Endothelial cell of umbilical vein (primary cell): ENCODE data around the gene OR52K1. TPM values are rescaled to one million over a fixed set of nuclear protein-coding genes. Genes with fewer than 3 reads are reported as not detected.

ENCODE experiments used
- BruUV-seq: library from RNA; stranded (reverse); fragments of 400-500 nt; replicated peaks from 2 replicates; lab custom pipeline; 2021; lab: Mats Ljungman, UMichigan
- CTCF ChIA-PET: fragments of 300-600, 350-600 bp; sonication (Branson Sonifier 250); formaldehyde crosslinking; loops from one replicate; lab custom pipeline; 2021; ENCODE audit warnings: antibody characterized with exemption, inconsistent platforms; lab: Charles Lee
- POLR2A ChIA-PET: fragments of 300-600, 350-600 bp; sonication (Branson Sonifier 250); formaldehyde crosslinking; loops from one replicate; lab custom pipeline; 2021; ENCODE audit warnings: antibody characterized with exemption, inconsistent platforms; lab: Charles Lee
- DNase-seq: peaks from one replicate; pipeline ENCODE4 v3.0.0-alpha.2; 2011; ENCODE audit warnings: low read depth, low spot score
- FAIRE-seq: peaks from 2 replicates; lab custom pipeline; 2011; peaks lifted over from hg19 to GRCh38; lab: Jason Lieb, UNC
- H2AFZ ChIP-seq: 2 replicates; pipeline ENCODE4 v1.6.0; 2012; ENCODE audit warnings: low read depth, low read length, control low read depth, inconsistent platforms
- H3K27ac ChIP-seq: 2 replicates; pipeline ENCODE4 v1.5.1; 2011; ENCODE audit warnings: low read depth, mild to moderate bottlenecking, control low read depth, low read length, moderate library complexity; ENCODE audit not compliant: insufficient read depth
- H3K27me3 ChIP-seq, 2 experiments: 2 replicates each; pipeline versions ENCODE4 v1.6.0 to v1.6.1; 2011; ENCODE audit warnings: low read length in 2 of 2, mixed read lengths in 1 of 2; ENCODE audit not compliant: control insufficient read depth in 2 of 2, insufficient read depth in 2 of 2
- H3K36me3 ChIP-seq, 2 experiments: 2 replicates in 1 of 2; 3 replicates in 1 of 2; pipeline ENCODE4 v1.5.1; 2011; ENCODE audit warnings: low read length in 2 of 2, mild to moderate bottlenecking in 1 of 2, moderate library complexity in 1 of 2; ENCODE audit not compliant: control insufficient read depth in 2 of 2, insufficient read depth in 2 of 2; ENCODE audit errors: extremely low read depth in 1 of 2
- H3K4me1 ChIP-seq: 3 replicates; pipeline ENCODE4 v1.5.1; 2011; ENCODE audit warnings: mild to moderate bottlenecking, low read length; ENCODE audit not compliant: control insufficient read depth, insufficient read depth; ENCODE audit errors: extremely low read depth
- H3K4me2 ChIP-seq: 2 replicates; pipeline ENCODE4 v1.6.1; 2011; ENCODE audit warnings: low read length, control low read depth, mixed read lengths; ENCODE audit not compliant: insufficient read depth
- H3K4me3 ChIP-seq, 3 experiments: fragments of 200-600 bp in 1 of 3; sonication (generic), shearing (Covaris generic) in 1 of 3; replicated peaks in 1 of 3; 2 replicates each; pipeline ENCODE4 v1.5.1; 2011 to 2016; ENCODE audit warnings: control low read depth in 3 of 3, low read length in 3 of 3, mild to moderate bottlenecking in 2 of 3, inconsistent platforms in 1 of 3, low read depth in 1 of 3, moderate library complexity in 1 of 3; ENCODE audit not compliant: insufficient read depth in 1 of 3
- H3K79me2 ChIP-seq: 2 replicates; pipeline ENCODE4 v1.6.0; 2012; ENCODE audit warnings: low read length, inconsistent platforms; ENCODE audit not compliant: control insufficient read depth, insufficient read depth
- H3K9ac ChIP-seq: replicated peaks from 2 replicates; pipeline ENCODE3; 2011; ENCODE audit warnings: low read length, control low read depth; ENCODE audit not compliant: insufficient read depth; ENCODE audit errors: extremely low read depth
- H3K9me1 ChIP-seq: replicated peaks from 3 replicates; pipeline ENCODE4 v1.6.0; 2011; ENCODE audit warnings: mild to moderate bottlenecking, low read length; ENCODE audit not compliant: control insufficient read depth, insufficient read depth; ENCODE audit errors: extremely low read depth
- H3K9me3 ChIP-seq: replicated peaks from 2 replicates; pipeline ENCODE4 v1.5.1; 2012; ENCODE audit warnings: low read length, inconsistent platforms; ENCODE audit not compliant: control insufficient read depth, insufficient read depth
- H4K20me1 ChIP-seq: replicated peaks from 2 replicates; pipeline ENCODE3; 2011; ENCODE audit warnings: mild to moderate bottlenecking, low read length; ENCODE audit not compliant: control insufficient read depth, insufficient read depth; ENCODE audit errors: extremely low read depth
- EZH2 ChIP-seq: IDR thresholded peaks from 2 replicates; pipeline ENCODE4 v1.6.1; 2012; ENCODE audit warnings: borderline replicate concordance, low read depth, mild to moderate bottlenecking, moderate library complexity, low read length, inconsistent platforms; ENCODE audit not compliant: severe bottlenecking
- FOS ChIP-seq: IDR thresholded peaks from 2 replicates; pipeline ENCODE4 v1.6.1; 2011; ENCODE audit warnings: mild to moderate bottlenecking, low read length, moderate library complexity, borderline replicate concordance; ENCODE audit not compliant: insufficient read depth
- GATA2 ChIP-seq: IDR thresholded peaks from 2 replicates; pipeline ENCODE4 v1.7.0; 2011; ENCODE audit warnings: low read depth, mild to moderate bottlenecking, moderate library complexity, mixed read lengths, low read length; ENCODE audit not compliant: insufficient read length, insufficient read depth
- MYC ChIP-seq: IDR thresholded peaks from one replicate; pipeline ENCODE4 v1.6.1; 2011; ENCODE audit warnings: mild to moderate bottlenecking, low read depth, low read length
- POLR2A ChIP-seq: IDR thresholded peaks from 2 replicates; pipeline ENCODE4 v1.6.1; 2012; ENCODE audit warnings: low read depth, mild to moderate bottlenecking, control low read depth, low read length
- POLR2AphosphoS5 ChIP-seq: IDR thresholded peaks from 2 replicates; pipeline ENCODE4 v1.6.1; 2012; ENCODE audit warnings: low read depth, mild to moderate bottlenecking, control low read depth, low read length, moderate library complexity; ENCODE audit not compliant: insufficient read depth
- dilution Hi-C: fragments of 300-500 bp; cut with MboI; formaldehyde crosslinking; loops from one replicate; pipeline ENCODE4 v1.15.0; 2019; ENCODE audit warnings: low sequenced_read_pairs; ENCODE audit not compliant: extremely low pct_ligation_motif_present
- intact Hi-C: fragments of 100-400 bp; cut with micrococcal nuclease; formaldehyde crosslinking; loops from one replicate; pipeline ENCODE4 v1.10.0; 2022
- polyA plus RNA-seq, 4 experiments: library from polyadenylated mRNA; depleted of rRNA in 3 of 4; stranded (reverse) in 3 of 4; unstranded in 1 of 4; fragments of >200 nt; gene quantifications; 2 replicates each; pipeline versions ENCODE4 v1.2.1 to v1.2.3, GENCODE V29; 2011 to 2012; ENCODE audit warnings: missing spikeins in 1 of 4
- total RNA-seq: library from RNA; stranded (reverse); gene quantifications from 2 replicates; pipeline ENCODE4 v1.2.3, GENCODE V29; 2021
- TF ChIP-seq, protein P1 (sequence below), 2 donors: IDR thresholded peaks; 1 replicate in 1 of 2; 2 replicates in 1 of 2; pipeline ENCODE4 v1.5.1; 2011; ENCODE audit warnings: low read length in 2 of 2, mild to moderate bottlenecking in 2 of 2, moderate library complexity in 2 of 2, control low read depth in 1 of 2, inconsistent platforms in 1 of 2, low read depth in 1 of 2; ENCODE audit not compliant: insufficient read depth in 1 of 2; ENCODE audit errors: extremely low read depth in 1 of 2
- TF ChIP-seq, protein P2 (sequence below): IDR thresholded peaks from 2 replicates; pipeline ENCODE4 v1.6.1; 2011; ENCODE audit not compliant: insufficient read depth, insufficient read length

The OR52K1 gene
- total and polyA plus RNA-seq, 2 donors (not counting 3 experiments of a cell fraction or from before 2014, with no cell fraction given) = not detected

DNA sequence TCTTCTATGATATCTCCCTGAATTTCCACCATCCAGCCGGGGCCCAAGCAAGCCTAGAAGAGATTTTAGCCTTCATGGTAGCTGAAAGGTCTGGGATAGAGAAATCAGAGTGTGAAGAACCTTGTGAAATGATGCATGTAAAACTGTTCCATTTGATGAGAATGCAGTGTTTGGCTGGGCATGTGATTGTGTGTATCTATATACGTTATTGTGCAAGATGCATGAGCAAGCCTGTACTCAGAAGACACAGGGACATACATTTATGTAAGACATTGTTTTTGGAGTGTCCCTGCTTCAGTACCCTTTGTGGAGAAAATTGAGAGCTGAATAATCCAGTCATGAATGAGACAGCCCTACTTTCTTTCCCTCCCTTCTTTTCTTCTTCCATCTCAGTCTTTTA is 48.6 kb upstream of the OR52K1 start:
- H3K79me2 ChIP-seq = no peaks in the 10 kb centered on the region
- DNase-seq (no peak), FAIRE-seq (no peak)
- CTCF ChIA-PET = no interaction called here
- TF ChIP-seq POLR2A (no peak), FOS (no peak), MYC (no peak), GATA2 (no peak), POLR2AphosphoS5 (no peak), EZH2 (no peak)
- TF ChIP-seq, protein P1, sequence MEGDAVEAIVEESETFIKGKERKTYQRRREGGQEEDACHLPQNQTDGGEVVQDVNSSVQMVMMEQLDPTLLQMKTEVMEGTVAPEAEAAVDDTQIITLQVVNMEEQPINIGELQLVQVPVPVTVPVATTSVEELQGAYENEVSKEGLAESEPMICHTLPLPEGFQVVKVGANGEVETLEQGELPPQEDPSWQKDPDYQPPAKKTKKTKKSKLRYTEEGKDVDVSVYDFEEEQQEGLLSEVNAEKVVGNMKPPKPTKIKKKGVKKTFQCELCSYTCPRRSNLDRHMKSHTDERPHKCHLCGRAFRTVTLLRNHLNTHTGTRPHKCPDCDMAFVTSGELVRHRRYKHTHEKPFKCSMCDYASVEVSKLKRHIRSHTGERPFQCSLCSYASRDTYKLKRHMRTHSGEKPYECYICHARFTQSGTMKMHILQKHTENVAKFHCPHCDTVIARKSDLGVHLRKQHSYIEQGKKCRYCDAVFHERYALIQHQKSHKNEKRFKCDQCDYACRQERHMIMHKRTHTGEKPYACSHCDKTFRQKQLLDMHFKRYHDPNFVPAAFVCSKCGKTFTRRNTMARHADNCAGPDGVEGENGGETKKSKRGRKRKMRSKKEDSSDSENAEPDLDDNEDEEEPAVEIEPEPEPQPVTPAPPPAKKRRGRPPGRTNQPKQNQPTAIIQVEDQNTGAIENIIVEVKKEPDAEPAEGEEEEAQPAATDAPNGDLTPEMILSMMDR (IDR thresholded peaks at IDR 0.05; ENCODE audit: extremely low read depth in 1 of 2, insufficient read depth in 1 of 2, low read depth in 1 of 2, low read length in 2 of 2) = no peak
- TF ChIP-seq, protein P2, sequence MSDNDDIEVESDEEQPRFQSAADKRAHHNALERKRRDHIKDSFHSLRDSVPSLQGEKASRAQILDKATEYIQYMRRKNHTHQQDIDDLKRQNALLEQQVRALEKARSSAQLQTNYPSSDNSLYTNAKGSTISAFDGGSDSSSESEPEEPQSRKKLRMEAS = no peak
- no peaks in the 10 kb centered on the region for H4K20me1 ChIP-seq
- no peaks in the 10 kb centered on the region for H3K9me3 ChIP-seq
- H3K9me1 ChIP-seq = no peaks in the 10 kb centered on the region
- BruUV-seq = no TSS peak
- no peak overlapping the region for H3K4me3 ChIP-seq
- dilution Hi-C loops (no loop called here), intact Hi-C loops (no loop called here)
- H3K36me3 ChIP-seq = no peaks in the 10 kb centered on the region
- H3K27ac ChIP-seq = no peak overlapping the region
- peaks cover 0 to 2% of the 10 kb centered on the region in 2 experiments for H3K27me3 ChIP-seq
- no peak overlapping the region for H2AFZ ChIP-seq
- POLR2A ChIA-PET = no interaction called here
- H3K4me2 ChIP-seq = no peak overlapping the region
- no peaks in the 10 kb centered on the region for H3K4me1 ChIP-seq
- H3K9ac ChIP-seq = no peak overlapping the region
